Dermis blood vessel endothelial cell (primary cell): ENCODE measurements around the gene ABCA4. TPM values are rescaled to one million over a fixed set of nuclear protein-coding genes. Genes with fewer than 3 reads are reported as not detected.

ENCODE experiments used
- DNase-seq: peaks from one replicate; pipeline ENCODE4 v3.0.0; 2010
- total RNA-seq: library from RNA; depleted of rRNA; stranded (reverse); fragments of >200 nt; gene quantifications from 2 replicates; pipeline ENCODE4 v1.2.3, GENCODE V29; 2014

ABCA4 gene
- total RNA-seq, 1 donor from 2014 or later = 113 TPM

GRCh38 chr1:94079989-94080388, 41.0 kb downstream of the ABCA4 start:
- no peak for DNase-seq

DNA sequence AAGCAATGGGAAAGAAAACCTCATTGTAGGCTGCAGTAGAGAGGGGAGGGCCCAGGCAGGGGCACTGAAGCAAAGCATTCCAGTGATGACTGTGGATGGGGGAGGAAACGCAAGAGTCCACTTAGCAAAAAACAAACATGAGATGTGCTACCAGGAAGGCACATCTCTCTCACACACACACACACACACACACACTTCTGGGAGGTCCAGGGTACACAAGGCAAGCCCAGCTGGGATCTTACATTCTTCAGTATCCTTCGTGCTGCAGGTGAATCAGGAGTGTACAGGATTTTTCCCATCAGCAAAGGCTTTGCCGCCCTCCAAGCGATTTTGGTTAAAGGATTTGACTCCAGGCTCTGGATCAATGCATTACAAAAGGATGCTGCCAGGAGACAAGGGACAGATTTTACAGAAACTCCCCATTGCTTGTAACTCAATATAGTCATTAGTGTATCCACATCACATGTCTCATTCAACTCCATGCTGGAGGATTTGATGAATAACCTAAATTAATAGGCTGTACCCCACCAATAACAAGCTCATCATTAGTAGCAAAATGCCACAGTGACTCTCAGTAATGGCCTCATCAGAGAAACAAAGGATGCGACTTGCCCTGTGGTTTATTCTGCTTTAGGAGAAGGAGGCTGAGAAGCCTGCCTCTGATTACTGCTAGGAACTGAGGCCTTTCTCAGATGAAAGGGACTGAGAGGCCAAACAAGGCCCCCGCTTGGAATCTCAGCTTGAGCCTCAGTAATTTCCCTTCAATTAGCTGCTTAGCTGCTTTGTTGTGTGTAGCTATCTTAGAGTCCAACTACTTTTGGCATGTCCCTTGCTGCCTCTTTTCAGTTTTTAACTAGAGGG, 41.6 kb downstream of the ABCA4 start:
- DNase-seq = no peak

DNA sequence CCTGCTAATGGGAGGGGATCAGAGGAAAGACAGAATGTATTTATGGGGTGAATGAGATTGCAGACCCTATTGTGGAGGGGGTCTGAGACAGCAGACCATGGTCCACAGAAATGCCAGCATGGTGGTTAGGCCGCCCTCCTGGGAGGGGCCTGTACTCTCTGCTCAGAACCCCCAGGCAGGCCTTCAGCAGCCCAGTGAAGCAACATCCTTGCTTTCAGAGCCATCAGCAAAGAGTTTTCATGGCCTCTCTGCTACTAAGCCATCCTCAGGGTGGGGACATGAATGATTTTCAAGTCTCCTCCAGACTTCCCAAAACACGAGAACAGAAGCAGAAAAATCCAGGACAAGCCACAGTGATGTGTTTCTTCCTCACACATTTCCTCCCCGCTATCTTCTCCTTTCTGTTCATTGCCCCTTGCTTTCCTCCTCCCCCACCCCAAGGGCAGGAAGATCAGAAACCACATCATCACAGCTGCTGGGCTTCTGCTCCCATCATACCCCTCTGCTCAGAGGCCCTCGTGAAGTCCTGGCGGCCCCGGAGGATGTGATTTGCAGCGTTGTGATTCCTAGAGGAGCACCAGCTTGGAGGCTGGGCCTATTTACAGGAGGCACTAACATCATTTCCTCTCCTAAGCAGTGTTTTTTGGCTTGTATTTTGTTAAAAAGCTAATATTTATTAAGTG, 48.0 kb downstream of the ABCA4 start:
- no peak for DNase-seq

DNA sequence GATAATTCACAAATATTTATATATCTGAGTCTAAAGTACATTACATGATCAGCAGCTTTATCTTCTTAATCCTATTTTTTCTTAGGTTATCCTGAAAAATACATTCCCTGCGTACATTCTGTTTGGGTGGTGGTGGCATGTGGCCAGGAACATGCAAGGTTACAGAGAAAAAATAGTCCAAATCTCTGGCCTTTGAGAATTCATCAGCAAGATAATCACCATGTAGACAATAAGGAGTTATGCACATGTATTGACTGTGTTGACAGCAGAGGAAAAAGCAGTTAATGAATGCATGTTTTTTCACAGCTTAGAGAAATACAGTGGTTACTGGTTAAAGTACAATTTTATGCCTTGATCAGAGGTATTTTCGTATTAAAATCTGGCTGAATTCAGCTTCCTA, 49.0 kb downstream of the ABCA4 start:
- DNase-seq = peak; percentile 52

- no peak for DNase-seq
Observed at GRCh38 chr1:94071391-94071790, 49.6 kb downstream of the ABCA4 start.

- DNase-seq = no peak
Observed at GRCh38 chr1:94070865-94071264, 50.1 kb downstream of the ABCA4 start.

DNA sequence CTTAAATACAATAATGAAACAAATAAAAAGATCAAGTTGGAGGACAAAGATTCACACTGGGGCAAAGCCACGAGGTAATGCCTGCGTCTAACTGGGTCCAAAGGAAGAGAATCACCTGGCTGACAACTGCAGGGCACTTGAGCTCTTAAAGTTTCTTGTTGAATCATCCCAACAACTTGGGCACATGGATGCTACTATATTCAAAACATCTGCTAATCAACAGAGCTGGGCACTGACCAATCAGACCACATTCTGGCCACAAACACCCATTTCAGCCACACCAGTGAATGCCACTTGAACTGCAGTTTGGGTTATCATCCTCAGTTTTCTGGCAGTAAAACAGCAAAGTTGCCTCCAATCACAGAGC, 51.0 kb downstream of the ABCA4 start:
- DNase-seq = no peak

- peak; percentile 97 for DNase-seq
Observed at GRCh38 chr1:94068999-94069918, 51.7 kb downstream of the ABCA4 start.

DNA sequence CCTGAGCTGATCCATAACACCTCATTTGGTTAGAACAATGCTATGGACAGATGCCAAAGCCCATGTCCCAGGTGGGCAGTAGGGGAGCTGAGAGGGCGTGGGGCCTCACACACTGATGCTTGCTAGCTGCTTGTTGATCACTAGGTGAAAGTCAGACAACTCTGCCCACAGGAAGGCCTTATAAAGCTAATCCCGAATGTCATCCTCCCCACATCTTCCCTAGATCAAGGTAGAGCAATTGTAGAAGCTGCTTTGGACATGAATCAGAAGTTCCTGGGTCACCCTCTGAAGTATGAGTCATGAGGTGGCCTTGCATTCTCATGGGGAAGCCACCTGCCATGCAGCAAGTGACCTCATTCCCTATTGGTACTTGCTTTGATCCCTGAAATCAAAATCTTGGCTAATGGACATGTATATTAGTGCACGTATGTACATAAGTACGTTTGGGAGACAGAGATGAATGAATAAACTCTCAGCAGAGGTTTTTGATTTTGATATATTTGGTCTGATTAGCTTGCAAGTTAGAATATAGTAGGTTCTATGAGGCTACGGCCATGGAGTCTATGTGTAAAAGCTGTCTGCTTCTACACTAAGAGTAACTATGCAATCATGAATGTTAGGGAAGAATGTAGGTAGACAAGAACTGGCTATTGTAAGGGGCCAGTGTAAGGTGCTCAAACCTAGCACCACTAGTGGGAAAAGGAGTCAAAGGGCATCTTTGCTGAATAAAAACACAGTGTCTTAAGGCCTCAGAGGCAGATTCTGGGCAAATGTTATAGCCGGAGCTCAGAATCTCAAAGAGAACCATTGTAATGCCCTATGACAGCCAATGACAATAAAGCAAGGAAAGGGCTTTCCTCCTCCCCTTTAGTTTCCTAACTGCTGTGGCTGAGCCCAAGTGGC, 52.6 kb downstream of the ABCA4 start:
- peak; percentile 89 for DNase-seq

- DNase-seq = peak; percentile 96
Observed at GRCh38 chr1:94067196-94067595, 53.8 kb downstream of the ABCA4 start.

GRCh38 chr1:94063379-94063778, 57.6 kb downstream of the ABCA4 start:
- peak; percentile 86 for DNase-seq

DNA sequence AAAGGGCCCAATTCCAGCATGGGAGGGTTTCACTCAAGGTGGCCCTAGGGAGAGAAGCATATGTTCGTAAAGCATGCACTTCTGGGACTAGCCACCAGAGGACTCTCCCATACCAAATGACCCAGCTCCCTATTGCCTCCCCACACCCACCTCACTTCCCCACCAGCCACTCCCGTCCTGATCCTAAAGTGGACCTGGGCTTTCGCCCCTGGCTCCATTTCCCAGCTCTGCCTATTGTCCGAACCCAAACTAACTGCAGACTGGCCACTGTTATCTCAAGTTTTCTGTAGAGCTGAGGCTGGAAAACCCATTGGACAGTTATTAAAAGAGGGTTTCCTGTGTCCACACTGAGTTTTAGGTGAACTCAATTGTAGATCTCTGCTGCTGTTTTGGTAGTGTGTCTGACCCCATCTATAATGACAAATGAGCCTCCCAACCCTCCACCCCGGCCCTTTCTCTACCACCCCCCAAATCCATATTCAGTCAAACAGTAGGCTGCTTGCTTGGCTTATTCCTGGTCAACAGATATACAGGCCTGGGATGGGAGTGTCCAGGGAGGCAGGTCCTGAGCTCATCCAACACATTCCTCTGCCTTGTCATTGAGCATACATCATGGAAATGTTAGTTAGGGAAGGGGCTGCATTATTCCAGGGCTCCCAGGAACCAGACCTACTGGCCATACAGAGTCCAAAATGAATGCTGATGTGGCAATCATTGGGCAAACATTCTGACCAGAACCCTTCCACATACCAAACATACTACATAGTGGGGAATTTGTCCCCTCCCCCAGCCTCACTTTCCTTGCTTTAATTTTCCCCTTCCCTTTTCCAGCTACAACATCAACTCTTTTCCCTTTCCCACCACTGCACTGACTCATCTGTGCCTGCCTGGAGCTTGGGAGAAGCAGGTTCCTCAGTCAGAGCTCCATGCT, 59.2 kb downstream of the ABCA4 start:
- DNase-seq = peak; percentile 96

- DNase-seq = no peak
Observed at GRCh38 chr1:94060720-94061119, 60.2 kb downstream of the ABCA4 start.

GRCh38 chr1:94058766-94059165, 62.2 kb downstream of the ABCA4 start:
- peak; percentile 75 for DNase-seq

DNA sequence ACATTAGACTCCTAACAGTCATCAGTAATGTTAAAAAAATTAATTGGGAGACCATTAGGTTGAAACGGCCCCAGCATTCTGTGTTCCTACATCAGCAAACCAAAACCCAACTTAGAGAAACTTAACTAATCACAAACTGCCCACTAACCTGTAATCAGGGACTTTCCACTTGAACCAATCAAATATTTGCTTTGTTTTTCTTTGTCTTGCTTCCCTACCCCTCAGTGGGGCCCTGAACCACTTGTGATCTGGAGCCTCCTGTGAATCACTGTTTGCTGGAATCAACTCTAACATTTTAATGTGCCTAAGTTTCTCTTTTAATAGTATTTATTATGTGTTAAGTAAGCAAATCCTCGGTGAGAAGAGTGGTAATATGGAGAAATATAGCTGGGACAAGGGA, 64.0 kb downstream of the ABCA4 start:
- DNase-seq = no peak

DNA sequence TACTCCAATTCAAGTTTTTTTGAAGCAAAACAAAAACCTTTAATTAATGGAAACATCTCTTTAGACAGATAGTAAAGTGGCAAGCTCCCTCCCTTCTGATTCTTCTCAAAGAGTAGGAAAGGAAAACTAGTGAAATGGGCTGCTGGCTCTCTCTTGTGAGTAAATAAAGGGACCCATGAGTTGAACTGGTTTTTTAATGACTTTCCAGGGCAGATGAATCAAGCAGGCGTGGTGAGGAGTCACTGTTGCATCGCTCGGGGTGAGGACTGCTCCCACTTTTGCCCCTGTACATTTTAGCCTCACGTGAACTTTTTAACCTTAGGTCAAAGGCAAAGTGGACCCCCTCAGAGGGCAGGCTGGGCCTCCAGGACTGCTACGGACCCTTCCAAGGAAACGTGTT, 64.8 kb downstream of the ABCA4 start:
- DNase-seq = no peak

- DNase-seq = peak; percentile 51
Observed at GRCh38 chr1:94055459-94056122, 65.4 kb downstream of the ABCA4 start.

DNA sequence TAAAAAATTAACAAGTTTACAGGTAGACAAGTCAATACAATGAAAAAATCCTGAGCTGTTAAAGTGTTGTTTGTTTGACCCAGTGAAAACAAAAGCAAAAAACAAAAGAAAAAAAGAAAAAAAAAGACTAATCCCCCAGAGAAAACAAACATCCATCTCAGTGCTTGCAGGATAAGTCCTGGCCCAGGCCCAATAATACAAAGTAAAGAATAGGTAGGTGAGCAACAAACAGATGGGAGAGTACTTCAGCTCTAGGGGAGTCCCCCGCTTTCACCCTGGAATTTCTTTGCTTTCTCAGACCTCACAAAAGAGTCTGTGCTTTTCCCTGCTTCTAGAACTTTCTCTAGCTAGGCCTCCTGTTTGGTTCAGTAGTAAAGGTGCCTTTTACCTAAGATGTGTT, 70.3 kb downstream of the ABCA4 start:
- no peak for DNase-seq

DNA sequence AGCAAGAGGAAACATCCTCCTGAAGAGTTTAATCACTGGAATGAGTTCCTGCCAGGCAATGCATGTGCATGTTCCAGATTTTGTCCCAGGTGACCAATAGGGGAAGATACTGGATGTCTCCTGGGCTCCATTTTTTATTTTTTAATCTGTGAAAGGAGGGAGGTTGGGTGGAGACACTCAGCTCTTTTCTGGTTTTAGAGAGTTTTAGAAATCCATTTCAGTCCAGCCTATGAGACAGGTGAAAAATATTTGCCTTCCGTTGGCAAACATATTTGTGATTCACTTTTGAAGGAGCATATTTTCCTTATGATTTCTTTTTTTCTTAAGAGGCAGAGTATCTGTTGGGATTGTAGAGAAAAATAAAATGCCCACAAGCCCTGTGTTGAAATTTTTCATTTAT, 70.7 kb downstream of the ABCA4 start:
- no peak for DNase-seq

GRCh38 chr1:94049791-94050190, 71.2 kb downstream of the ABCA4 start:
- no peak for DNase-seq
